Brain pericyte (primary cell): Measurements from ENCODE around the gene ZNF597.
"Not testable (repeated sequence)": the region's sequence is repeated elsewhere in the genome, so short reads cannot be mapped to it uniquely, and the experiment has no call there.

Experiments used
- DNase-seq: peaks from one replicate; pipeline ENCODE4 v3.0.0-alpha.2; 2012; ENCODE audit warnings: low read depth, low spot score

The ZNF597 gene

GRCh38 chr16:3475604-3476375 is 32.5 kb upstream of the ZNF597 start:
- DNase-seq, result no peak

- not testable (repeated sequence) for DNase-seq
These were observed 31.6 kb upstream of the ZNF597 start for GRCh38 chr16:3474870-3475269.

- DNase-seq, result no peak
These were observed 31.0 kb upstream of the ZNF597 start for GRCh38 chr16:3474136-3474779.

GRCh38 chr16:3473596-3473943 is 30.3 kb upstream of the ZNF597 start:
- not testable (repeated sequence) for DNase-seq

GRCh38 chr16:3472878-3473595 is 29.7 kb upstream of the ZNF597 start:
- DNase-seq, result no peak

- DNase-seq, result no peak
These were observed 28.3 kb upstream of the ZNF597 start for GRCh38 chr16:3471518-3472176.

- DNase-seq, result no peak
These were observed 27.4 kb upstream of the ZNF597 start for GRCh38 chr16:3470723-3471122.

GRCh38 chr16:3469736-3470135 is 26.4 kb upstream of the ZNF597 start:
- DNase-seq, result no peak

GRCh38 chr16:3468501-3468900 is 25.2 kb upstream of the ZNF597 start:
- no peak for DNase-seq

- no peak for DNase-seq
These were observed 24.6 kb upstream of the ZNF597 start for GRCh38 chr16:3467921-3468320.

- no peak for DNase-seq
These were observed 23.9 kb upstream of the ZNF597 start for GRCh38 chr16:3467182-3467581.

- no peak for DNase-seq
These were observed 22.7 kb upstream of the ZNF597 start for GRCh38 chr16:3465911-3466584.

- DNase-seq, result no peak
These were observed 22.0 kb upstream of the ZNF597 start for GRCh38 chr16:3465301-3465700.

GRCh38 chr16:3461151-3461550 is 17.8 kb upstream of the ZNF597 start:
- no peak for DNase-seq

- no peak for DNase-seq
These were observed 17.3 kb upstream of the ZNF597 start for GRCh38 chr16:3460585-3460984.

GRCh38 chr16:3460121-3460520 is 16.8 kb upstream of the ZNF597 start:
- DNase-seq, result no peak

- no peak for DNase-seq
These were observed 16.2 kb upstream of the ZNF597 start for GRCh38 chr16:3459401-3460090.

GRCh38 chr16:3458852-3459361 is 15.6 kb upstream of the ZNF597 start:
- DNase-seq, result no peak

GRCh38 chr16:3458278-3458851 is 15.1 kb upstream of the ZNF597 start:
- no peak for DNase-seq

GRCh38 chr16:3457434-3458252 is 14.3 kb upstream of the ZNF597 start:
- DNase-seq, result peak; percentile 57
